SH-SY5Y (cell line): ENCODE data around the gene SLC34A1.

ENCODE experiments used
- GATA2 ChIP-seq: IDR thresholded peaks from 2 replicates; pipeline ENCODE4 v1.6.1; 2011; ENCODE audit warnings: mild to moderate bottlenecking, low read depth, low read length
- GATA3 ChIP-seq: IDR thresholded peaks from 2 replicates; pipeline ENCODE4 v1.6.1; 2011; ENCODE audit warnings: low read depth, mild to moderate bottlenecking, low read length, moderate library complexity

- no peak for TF ChIP-seq GATA3
- no peak for TF ChIP-seq GATA2
Measured at GRCh38 chr5:177392765-177393164, 8.5 kb downstream of the SLC34A1 start.
